CD4-positive, alpha-beta T cell treated with Interleukin-10 for 1 hour (primary cell): Measurements from ENCODE around the gene DPP8.
"Not testable (repeated sequence)": the region's sequence is repeated elsewhere in the genome, so short reads cannot be mapped to it uniquely, and the experiment has no call there.

ENCODE experiments used
- DNase-seq: peaks from one replicate; pipeline ENCODE4 v3.0.0-alpha.2; 2020

DPP8 gene

GRCh38 chr15:65516997-65517865 is at the start of gene DPP8:
Gene DPP8 (minus strand): TSS chr15:65517689. CDS start chr15:65512553, 5,136 bp downstream.
- DNase-seq: peak; percentile 95

GRCh38 chr15:65561934-65562333 is 44.4 kb upstream of the DPP8 start:
- DNase-seq: no peak

DNA sequence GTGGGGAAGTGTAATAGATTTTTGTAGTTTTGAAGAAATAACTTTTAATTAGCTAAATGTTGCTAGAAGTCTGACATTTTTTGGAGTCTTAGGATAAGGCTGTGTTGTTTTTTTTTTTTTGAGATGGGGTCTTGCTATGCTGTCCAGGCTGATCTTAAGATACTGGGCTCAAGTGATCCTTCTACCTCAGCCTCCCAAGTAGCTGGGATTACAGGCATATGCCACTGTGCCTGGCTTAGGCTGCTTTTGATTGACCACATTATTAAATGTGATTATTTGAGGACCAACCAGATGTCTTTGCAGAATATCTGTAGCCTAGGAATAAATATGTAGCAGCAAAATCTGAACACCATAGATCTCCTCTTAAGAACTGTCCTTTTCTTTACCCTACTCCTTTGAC is 42.5 kb upstream of the DPP8 start:
- DNase-seq: no peak

GRCh38 chr15:65558997-65559760 is 41.7 kb upstream of the DPP8 start:
- no peak for DNase-seq

- no peak for DNase-seq
These were observed 40.8 kb upstream of the DPP8 start for GRCh38 chr15:65558336-65558735.

DNA sequence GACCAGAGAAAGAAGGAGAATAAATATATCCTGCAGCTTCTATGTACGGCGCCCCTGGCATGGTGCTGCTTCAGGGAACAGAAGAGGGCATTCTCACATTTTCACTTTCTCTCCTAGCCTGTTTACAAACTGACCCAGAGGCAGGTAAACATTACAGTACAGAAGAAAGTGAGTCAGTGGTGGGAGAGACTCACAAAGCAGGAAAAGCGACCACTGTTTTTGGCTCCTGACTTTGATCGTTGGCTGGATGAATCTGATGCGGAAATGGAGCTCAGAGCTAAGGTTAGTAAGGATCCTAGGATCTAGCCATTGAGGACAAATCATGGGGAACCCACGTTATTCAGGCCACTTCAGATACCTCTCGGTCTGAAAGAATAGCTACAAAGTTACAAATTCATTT is 39.1 kb upstream of the DPP8 start:
- no peak for DNase-seq

- DNase-seq: no peak
These were observed 36.2 kb upstream of the DPP8 start for GRCh38 chr15:65553691-65554090.

GRCh38 chr15:65552851-65553250 is 35.4 kb upstream of the DPP8 start:
- not testable (repeated sequence) for DNase-seq

DNA sequence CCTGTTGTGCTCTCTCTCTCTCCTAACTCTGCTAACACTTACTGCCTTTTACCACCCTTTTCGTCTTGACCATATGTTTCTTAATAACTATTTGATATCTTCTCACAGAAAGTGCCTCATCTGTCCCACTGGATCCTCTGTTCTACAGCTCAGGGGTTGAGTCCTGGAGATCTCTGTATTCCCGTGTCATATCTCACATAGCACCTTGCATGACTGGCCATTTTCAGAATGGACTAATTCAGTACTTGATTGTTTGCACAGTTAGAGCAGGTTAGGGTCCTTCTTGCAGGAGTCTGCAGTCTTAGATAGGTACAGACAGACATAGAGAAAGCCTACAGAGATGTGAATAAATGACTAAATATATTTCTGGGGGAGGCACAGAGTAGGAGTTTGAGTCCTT is 33.7 kb upstream of the DPP8 start:
- DNase-seq: no peak

- DNase-seq: no peak
These were observed 33.2 kb upstream of the DPP8 start for GRCh38 chr15:65550681-65551098.

DNA sequence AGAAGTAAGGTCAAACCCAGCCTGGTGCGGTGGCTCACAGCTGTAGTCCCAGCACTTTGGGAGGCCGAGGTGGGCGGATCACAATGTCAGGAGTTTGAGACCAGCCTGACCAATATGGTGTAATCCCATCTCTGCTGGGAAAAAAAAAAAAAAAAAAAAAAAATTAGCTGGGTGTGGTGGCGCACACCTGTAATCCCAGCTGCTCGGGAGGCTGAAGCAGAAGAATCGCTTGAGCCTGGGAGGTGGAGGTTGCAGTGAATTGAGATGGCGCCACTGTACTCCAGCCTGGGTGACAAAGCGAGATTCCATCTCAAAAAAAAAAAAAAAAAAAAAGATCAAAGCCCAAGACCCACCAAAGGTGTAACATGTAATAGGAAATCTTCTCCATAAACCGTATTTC is 31.8 kb upstream of the DPP8 start:
- not testable (repeated sequence) for DNase-seq

GRCh38 chr15:65547841-65548240 is 30.4 kb upstream of the DPP8 start:
- no peak for DNase-seq

GRCh38 chr15:65541231-65541820 is 23.8 kb upstream of the DPP8 start:
- no peak for DNase-seq

DNA sequence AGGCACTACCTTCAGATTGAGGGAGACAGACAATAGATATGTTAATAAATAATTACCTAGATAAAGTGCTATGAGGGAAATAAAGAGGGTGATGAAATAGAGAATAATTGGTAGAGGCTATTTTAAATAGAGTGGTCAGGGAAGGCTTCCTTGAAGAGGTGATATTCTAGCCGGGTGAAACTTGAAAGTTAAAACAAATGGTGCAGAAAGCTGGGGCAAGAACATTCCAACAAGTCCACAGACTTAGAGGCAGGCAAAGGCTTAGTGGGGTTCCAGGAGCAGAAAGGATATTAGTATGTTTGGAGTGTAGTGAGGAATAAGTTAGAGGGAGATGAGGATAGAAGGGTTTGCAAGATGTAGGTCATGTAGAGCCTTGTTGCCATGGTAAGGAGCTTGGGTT is 22.8 kb upstream of the DPP8 start:
- DNase-seq: no peak

- no peak for DNase-seq
These were observed 17.7 kb upstream of the DPP8 start for GRCh38 chr15:65535192-65535591.

DNA sequence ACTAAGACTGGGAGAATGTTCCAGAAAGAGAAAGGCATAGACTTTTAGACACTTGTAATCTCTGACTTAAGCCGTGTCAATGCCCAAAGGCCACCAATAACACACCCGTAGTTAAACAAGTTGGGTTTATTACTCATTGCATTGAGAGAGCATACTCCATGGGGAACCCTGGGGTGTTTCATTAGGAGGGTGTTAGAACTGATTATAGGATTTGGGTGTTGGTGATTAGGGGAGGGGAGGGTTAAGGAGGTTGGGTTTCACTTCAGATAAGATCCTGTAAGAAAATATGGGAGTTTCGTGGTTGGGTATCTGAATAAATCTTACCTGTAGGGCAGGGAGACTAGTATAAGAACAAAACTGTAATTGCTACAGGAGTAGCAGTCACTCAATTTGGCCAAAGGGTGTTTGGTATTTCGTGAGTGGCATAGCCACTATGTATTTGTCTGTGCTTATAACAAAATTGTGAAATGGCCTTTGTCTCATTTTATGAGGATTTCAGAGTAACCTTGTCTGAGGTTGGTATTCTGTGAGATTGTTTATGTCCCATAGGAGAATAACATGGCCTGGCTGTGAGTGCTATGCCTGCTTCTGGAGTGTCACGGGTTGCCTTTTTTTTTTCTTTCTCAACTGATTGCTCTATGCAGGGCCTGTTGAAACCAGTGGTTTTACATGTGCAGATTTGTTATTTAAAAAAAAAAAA is 15.7 kb upstream of the DPP8 start:
- no peak for DNase-seq

DNA sequence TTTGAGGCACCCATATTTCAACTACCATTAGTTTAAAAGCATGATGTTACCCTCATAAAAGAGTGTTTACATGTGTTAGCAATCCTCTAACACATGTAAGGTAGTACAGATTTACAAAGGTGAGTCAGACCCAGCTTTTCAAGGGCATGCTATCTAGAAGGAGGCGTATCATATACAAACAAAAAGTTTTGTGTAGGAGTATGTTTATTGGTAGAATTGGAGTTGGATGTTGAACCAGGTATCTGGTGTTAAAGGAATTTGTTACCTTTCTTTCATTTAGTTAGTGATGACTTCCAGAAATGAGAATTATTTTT is 15.2 kb upstream of the DPP8 start:
- DNase-seq: no peak

- peak; percentile 89 for DNase-seq
These were observed 13.0 kb upstream of the DPP8 start, which contains the start of gene HACD3 for GRCh38 chr15:65530318-65531111. Gene HACD3 (plus strand): TSS chr15:65530463. CDS start chr15:65530632, 169 bp downstream.

DNA sequence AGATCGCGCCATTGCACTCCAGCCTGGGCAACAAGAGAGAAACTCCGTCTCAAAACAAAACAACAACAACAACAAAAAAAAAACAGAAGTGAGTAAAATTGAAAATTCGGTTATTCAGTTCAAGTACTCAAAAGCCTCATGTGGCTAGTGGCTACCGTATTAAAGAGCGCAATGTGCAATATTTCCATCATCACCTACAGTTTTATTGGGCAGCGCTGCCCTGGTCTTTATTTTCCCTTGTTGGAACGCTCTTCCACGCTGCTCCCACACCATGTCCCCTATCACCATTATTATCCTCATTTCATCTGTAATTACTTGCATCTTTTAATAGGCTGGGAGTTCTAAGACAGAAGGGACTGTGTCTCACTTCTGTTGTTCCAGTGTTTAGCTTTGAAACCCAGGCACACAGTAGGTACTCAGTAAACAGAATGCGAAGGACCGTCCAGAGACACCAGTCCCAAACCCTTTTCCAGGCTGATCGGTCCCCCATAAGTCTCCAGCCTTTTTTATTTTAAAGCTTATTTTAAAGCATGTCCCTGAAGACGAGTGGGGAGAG is 12.4 kb upstream of the DPP8 start:
- no peak for DNase-seq

- no peak for DNase-seq
These were observed 11.1 kb upstream of the DPP8 start for GRCh38 chr15:65528461-65529060.

DNA sequence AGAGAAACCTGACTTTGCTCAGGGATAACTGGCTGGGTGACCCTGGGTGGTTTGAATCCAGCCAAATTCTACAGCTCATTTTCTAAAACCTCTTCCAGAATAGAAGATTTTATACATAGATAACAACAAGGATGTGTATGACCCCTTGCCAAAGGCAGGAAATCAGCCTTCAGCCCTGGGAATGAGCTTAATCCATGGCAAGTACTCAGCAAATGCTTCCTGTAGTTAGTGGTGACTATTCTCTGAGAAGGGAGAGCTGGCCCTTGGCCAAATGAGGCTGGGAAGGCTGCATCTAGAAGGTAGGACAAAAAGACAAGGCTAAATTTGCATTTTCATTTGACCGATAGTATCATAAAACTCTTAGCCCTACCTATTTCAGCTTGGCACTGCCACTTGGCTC is 8.1 kb upstream of the DPP8 start:
- no peak for DNase-seq

- no peak for DNase-seq
These were observed 6.7 kb upstream of the DPP8 start for GRCh38 chr15:65524226-65524625.
